NCI-H345 (cell line): Measurements from ENCODE around the gene CNTN5.
A peak's percentile ranks its signal among the peaks of the same experiment; 100 is the strongest.

Experiments
- DNase-seq: peaks from one replicate; lab custom pipeline; 2025; lab: John Stamatoyannopoulos, UW

The CNTN5 gene

DNA sequence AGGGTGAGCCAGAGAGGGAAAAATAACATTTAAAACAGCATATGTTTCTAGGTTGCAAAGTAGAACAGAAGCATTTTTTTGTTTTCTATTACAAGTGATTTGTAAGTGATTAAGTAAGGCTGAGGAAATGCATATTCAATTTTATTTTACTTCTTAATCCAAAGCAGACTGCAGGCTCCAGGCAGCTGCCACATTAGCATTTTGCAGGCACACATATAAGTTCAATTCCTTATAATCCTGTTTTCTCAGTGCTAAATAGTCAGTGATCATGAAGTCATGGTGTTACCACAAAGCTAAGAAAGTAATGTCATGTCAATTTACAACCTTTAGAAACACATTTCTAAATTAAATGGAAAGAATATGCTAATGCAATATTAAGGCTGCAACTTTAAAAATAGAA lies 149.8 kb downstream of the CNTN5 start:
- no peak for DNase-seq

- no peak for DNase-seq
Measured at GRCh38 chr11:99171330-99171729, 150.6 kb downstream of the CNTN5 start.

GRCh38 chr11:99176430-99176829 lies 155.7 kb downstream of the CNTN5 start:
- no peak for DNase-seq

DNA sequence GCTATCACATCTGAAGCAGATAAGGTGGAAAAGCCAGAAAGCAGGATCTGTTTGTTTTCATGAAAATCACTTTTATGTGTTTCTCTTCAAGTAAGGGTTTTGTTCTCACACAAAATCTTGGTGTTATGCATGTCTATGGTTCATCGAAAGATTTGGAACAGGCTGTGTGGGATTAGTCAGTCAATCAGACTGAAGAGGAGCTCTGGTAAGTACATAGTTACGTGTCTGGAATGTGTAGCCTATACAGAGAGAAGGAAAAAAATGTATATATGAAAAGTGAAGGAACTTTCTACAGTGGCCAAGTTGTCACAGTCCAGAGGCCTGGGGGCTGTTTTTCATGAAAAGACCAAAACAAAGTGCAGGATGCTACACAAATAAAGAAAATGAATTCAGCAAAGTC lies 156.7 kb downstream of the CNTN5 start:
- no peak for DNase-seq

GRCh38 chr11:99184146-99184545 lies 163.4 kb downstream of the CNTN5 start:
- DNase-seq = no peak

- no peak for DNase-seq
Measured at GRCh38 chr11:99188221-99188620, 167.5 kb downstream of the CNTN5 start.

GRCh38 chr11:99192716-99193115 lies 172.0 kb downstream of the CNTN5 start:
- DNase-seq = no peak

DNA sequence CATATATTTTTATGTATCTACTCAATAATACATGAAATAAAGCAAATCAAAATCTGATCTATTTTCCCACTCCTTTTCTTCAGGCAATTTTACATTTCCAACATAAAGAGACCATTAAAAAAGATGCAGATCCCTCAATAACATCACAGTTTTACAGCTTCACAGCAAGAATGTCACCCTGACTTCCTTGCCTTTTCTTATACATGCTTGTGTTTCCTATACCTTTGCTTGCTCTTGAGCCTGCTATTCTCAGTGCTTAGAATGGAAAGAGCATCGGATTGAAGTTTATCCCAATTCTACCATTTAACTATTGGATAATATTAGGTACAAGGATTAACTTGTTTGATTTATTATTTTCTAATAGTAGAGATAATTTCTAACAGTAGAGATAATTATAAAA lies 176.7 kb downstream of the CNTN5 start:
- DNase-seq = no peak

DNA sequence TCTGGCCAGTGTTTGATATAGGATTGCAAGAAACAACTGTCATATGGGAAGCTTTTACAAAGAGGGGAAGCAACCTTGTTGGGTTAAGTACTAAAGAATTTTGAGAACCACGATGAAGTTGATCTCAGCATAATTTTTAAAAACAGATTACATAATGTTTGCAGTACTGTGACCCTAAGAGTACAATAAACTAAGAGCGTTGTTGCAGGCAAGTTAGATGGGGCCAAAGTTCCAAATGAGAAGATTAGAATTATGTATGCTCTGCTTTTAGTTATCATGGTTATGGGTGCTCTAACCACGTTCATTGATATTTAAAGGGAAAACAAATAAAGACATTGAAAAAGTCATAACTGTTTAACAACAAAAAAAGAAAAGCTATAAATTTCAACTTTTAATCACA lies 177.5 kb downstream of the CNTN5 start:
- DNase-seq = no peak

DNA sequence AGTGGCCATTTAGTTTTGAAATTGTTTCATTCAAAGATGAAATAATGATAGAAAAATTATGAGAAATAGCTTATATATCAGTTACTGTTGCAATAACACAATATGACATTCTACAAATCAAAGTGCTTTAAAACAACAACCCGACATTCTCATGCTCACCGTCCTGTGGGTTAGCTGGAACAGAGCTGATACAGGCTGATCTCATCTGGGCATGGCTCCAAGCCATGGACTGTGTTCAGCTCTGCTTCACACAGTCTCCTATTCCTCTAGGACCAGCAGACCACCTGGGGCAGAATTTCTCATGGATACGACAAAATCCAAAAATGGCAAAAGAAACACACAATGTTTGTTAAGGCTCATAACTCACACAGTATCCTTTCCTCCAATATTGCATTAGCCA lies 178.6 kb downstream of the CNTN5 start:
- DNase-seq = no peak

DNA sequence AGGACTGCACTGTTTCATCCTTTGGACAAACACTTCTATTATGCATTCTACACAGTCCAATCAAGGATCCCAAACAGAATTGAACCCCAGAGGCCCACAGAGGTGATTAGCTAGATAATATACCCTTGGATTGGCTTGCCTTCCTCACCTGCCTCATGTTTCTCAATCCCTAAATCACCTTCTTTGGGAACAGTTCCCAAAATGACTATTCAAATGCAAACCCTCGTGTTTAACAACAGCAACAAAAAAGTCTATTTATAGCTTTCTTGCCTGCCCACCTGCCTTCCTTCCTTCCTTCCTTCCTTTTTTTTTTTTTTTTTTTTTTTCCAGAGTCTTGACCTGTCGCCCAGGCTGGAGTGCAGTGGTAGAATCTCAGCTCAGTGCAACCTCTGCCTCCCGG lies 180.0 kb downstream of the CNTN5 start:
- no peak for DNase-seq

DNA sequence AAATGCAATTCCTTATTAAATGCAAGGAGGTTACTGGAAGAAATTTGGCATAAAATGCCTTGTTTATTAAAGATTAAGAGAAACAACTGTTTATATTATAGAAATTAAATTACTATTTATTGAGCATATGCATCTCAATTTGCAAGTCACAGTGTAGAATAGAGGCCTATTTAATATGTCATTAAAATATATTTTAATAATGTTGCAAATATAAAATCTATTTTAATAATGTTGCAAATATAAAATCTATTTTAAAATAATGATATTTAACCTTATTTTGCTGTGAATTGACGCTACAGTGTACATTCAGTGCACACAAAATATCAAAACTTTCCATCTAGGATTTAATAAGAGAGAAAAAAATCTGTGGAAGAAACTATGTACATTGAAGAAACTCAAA lies 188.1 kb downstream of the CNTN5 start:
- no peak for DNase-seq

- no peak for DNase-seq
Measured at GRCh38 chr11:99229544-99229943, 208.8 kb downstream of the CNTN5 start.

- no peak for DNase-seq
Measured at GRCh38 chr11:99234534-99234933, 213.8 kb downstream of the CNTN5 start.

DNA sequence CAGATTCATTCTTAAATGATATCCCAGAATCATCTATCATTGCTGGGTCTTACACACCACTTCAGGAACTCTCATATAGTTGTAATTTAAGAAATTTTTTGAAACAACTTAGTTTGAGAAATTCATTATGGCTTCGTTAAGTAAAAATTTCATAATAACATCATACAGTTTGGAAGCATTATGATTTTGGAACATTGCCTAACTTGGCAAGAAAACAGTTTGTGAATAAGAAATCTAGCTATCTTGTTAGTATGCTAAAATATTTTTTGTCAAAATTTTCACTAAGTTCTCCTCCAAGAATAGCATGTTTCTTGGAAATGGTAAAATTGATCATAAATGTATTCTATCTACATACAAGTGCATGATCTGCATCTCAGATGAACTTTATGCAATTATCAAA lies 217.7 kb downstream of the CNTN5 start:
- DNase-seq = no peak

DNA sequence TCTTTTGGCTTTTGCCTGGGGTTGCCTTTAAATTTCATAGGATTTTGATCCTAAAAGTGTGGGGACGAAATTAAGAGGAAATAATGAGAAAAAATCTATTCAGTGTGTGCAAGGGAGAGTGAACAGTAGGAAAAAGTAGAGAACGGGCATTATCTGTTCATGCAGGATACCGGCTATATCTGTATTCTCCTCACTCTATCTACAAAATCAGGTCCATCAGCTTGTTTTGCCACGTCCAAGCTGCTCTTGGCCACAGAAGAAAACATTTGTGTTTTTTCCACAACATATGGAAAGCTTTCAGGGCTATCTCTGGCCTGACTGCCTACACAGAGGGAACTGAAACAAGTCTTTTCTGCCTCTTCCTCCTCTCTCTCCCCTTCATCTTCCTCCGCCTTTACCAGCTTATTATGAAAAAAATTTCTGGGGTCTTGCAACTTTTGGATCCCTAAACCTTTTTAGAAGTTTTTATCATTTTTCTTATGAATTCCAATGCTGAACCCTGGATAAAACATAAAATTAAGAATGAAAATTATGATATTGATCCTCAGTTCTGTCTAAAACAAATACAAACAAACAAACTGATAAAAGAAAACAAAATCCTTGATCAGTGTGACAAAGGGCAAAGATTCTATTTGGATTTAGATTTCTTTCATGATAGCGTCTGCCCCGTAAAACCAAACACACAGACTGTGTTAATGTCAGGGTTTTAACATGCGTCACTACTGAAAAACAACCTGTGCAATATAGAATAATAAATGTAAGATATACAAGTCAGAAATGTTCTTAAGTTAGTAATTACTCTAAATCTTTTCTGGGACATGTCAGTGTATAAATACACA lies 219.7 kb downstream of the CNTN5 start:
- no peak for DNase-seq

- DNase-seq = no peak
Measured at GRCh38 chr11:99241066-99241465, 220.3 kb downstream of the CNTN5 start.

GRCh38 chr11:99244613-99245012 lies 223.9 kb downstream of the CNTN5 start:
- no peak for DNase-seq

- no peak for DNase-seq
Measured at GRCh38 chr11:99246199-99246598, 225.4 kb downstream of the CNTN5 start.

DNA sequence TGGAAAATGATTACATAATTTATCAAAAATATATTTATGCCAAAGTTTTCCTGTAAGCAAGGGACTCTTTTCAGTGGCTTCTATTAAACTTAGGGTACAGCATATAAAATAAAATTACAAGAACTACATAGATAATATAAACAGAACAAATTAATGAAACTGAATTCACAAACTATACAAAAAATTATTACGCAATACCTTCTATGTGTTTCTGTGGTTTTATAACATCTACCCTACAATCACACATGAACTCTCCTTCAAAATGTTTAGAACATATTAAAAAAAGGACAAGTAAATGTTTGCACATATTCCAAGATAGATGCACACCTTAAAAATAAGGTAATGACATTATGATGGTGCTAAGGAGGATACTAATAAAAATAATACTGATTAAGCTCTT lies 235.9 kb downstream of the CNTN5 start:
- no peak for DNase-seq

GRCh38 chr11:99257131-99257530 lies 236.4 kb downstream of the CNTN5 start:
- DNase-seq = no peak

- no peak for DNase-seq
Measured at GRCh38 chr11:99260696-99261095, 239.9 kb downstream of the CNTN5 start.

DNA sequence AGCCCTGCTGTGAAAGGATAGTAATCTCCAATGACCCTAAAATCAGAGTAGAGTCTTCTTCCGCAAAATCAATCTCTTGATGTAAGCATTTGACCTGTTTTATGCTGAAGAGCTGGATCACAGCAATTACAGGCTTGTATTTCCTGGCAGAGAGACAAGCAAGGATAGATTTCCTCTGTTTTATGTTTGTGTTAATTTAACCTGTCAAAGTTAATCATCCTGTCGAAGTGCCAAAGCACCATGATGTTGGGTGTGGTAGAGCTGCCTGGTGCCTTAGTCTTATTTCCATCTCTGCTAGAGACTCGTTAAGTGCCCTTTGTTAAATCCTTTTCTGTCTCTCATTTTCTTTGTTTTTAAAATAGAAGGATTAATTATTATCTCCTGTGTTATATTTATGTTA lies 248.1 kb downstream of the CNTN5 start:
- peak; percentile 42 for DNase-seq

DNA sequence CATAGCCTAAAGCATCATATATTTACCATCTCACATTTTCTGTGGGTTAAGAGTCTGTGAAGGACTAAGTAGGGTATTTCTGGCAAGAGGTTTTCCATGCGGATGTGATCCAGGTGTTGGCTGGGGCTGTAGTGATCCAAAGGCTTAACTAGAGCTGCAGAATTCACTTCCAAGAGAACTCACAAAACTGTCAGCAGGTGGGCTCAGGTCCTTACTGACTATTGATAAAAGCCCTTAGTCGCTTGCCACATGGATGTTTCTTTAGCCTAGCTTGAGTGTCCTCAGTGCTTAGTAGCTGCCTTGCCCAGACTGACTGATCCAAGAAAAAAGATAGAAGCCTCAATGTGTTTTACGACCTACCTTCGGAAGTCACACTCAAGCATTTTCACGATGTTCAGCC lies 250.8 kb downstream of the CNTN5 start:
- DNase-seq = no peak
